Keratinocyte (primary cell): ENCODE data around the gene STX3. TPM values are rescaled to one million over a fixed set of nuclear protein-coding genes. Genes with fewer than 3 reads are reported as not detected.

Experiments
- DNase-seq: peaks from one replicate; pipeline ENCODE4 v3.0.0-alpha.2; 2011; ENCODE audit warnings: low read depth, missing footprints, low spot score
- FAIRE-seq: peaks from 2 replicates; lab custom pipeline; 2011; peaks lifted over from hg19 to GRCh38; lab: Jason Lieb, UNC
- H2AFZ ChIP-seq: 2 replicates; pipeline ENCODE4 v1.6.0; 2012; ENCODE audit warnings: low read length, control low read depth, inconsistent platforms; ENCODE audit not compliant: control insufficient read depth
- H3K27ac ChIP-seq: 2 replicates; pipeline ENCODE4 v1.5.1; 2011; ENCODE audit warnings: low read length; ENCODE audit not compliant: control insufficient read depth, insufficient read depth
- H3K27me3 ChIP-seq: 3 replicates; pipeline ENCODE4 v1.6.0; 2011; ENCODE audit warnings: low read length; ENCODE audit not compliant: control insufficient read depth, insufficient read depth; ENCODE audit errors: extremely low read depth
- H3K36me3 ChIP-seq, 2 experiments: 2 replicates in 1 of 2; 3 replicates in 1 of 2; pipeline ENCODE4 v1.5.1; 2011; ENCODE audit warnings: low read length in 2 of 2, mild to moderate bottlenecking in 1 of 2; ENCODE audit not compliant: control insufficient read depth in 2 of 2, insufficient read depth in 2 of 2; ENCODE audit errors: extremely low read depth in 1 of 2
- H3K4me1 ChIP-seq: 3 replicates; pipeline ENCODE4 v1.5.1; 2011; ENCODE audit warnings: low read length; ENCODE audit not compliant: control insufficient read depth, insufficient read depth; ENCODE audit errors: extremely low read depth
- H3K4me2 ChIP-seq: 3 replicates; pipeline ENCODE4 v1.6.0; 2011; ENCODE audit warnings: low read depth, low read length; ENCODE audit not compliant: control insufficient read depth, insufficient read depth; ENCODE audit errors: extremely low read depth
- H3K4me3 ChIP-seq, 3 experiments: fragments of 200-600 bp in 1 of 3; sonication (generic) in 1 of 3; 2 replicates in 2 of 3; 3 replicates in 1 of 3; pipeline ENCODE4 v1.5.1; 2011 to 2016; ENCODE audit warnings: low read length in 3 of 3, mild to moderate bottlenecking in 3 of 3, control low read depth in 2 of 3, inconsistent platforms in 1 of 3, low read depth in 1 of 3, mixed read lengths in 1 of 3, mixed run types in 1 of 3, moderate library complexity in 1 of 3; ENCODE audit not compliant: control insufficient read depth in 2 of 3, insufficient read depth in 2 of 3; ENCODE audit errors: extremely low read depth in 1 of 3
- H3K79me2 ChIP-seq: 2 replicates; pipeline ENCODE4 v1.6.0; 2012; ENCODE audit warnings: low read length; ENCODE audit not compliant: control insufficient read depth, insufficient read depth
- H3K9ac ChIP-seq: 3 replicates; pipeline ENCODE4 v1.6.0; 2011; ENCODE audit warnings: low read length; ENCODE audit not compliant: control insufficient read depth, insufficient read depth; ENCODE audit errors: extremely low read depth
- H3K9me1 ChIP-seq: 3 replicates; pipeline ENCODE4 v1.6.0; 2011; ENCODE audit warnings: low read length; ENCODE audit not compliant: control insufficient read depth, insufficient read depth; ENCODE audit errors: extremely low read depth
- H3K9me3 ChIP-seq: 2 replicates; pipeline ENCODE4 v1.5.1; 2012; ENCODE audit warnings: low read depth, low read length; ENCODE audit not compliant: control insufficient read depth
- H4K20me1 ChIP-seq: 3 replicates; pipeline ENCODE4 v1.6.0; 2011; ENCODE audit warnings: low read length; ENCODE audit not compliant: control insufficient read depth, insufficient read depth; ENCODE audit errors: extremely low read depth
- EZH2 ChIP-seq: IDR thresholded peaks from one replicate; pipeline ENCODE4 v1.6.1; 2012; ENCODE audit warnings: inconsistent platforms, mild to moderate bottlenecking, low read length, moderate library complexity
- dilution Hi-C: fragments of 300-500 bp; cut with MboI; formaldehyde crosslinking; loops from one replicate; pipeline ENCODE4 v1.7.0; 2020; ENCODE audit warnings: low sequenced_read_pairs; ENCODE audit not compliant: extremely low pct_ligation_motif_present
- polyA plus RNA-seq, 5 experiments: library from polyadenylated mRNA; depleted of rRNA in 3 of 5; stranded (reverse) in 3 of 5; stranded (forward) in 1 of 5; unstranded in 1 of 5; fragments of >200 nt; gene quantifications; 1 replicate in 1 of 5; 2 replicates in 3 of 5; 3 replicates in 1 of 5; pipeline versions ENCODE4 v1.2.1 to v1.2.3, GENCODE V29; 2011 to 2012; ENCODE audit warnings: missing spikeins in 2 of 5, low read depth in 1 of 5, low replicate concordance in 1 of 5
- TF ChIP-seq, protein P1 (sequence below), 3 experiments: IDR thresholded peaks in 1 of 3; conservative IDR thresholded peaks in 1 of 3; optimal IDR thresholded peaks in 1 of 3; 2 replicates in 2 of 3; 3 replicates in 1 of 3; pipeline versions ENCODE3 to v1.5.1; 2011; ENCODE audit warnings: low read length in 3 of 3, mild to moderate bottlenecking in 3 of 3, moderate library complexity in 2 of 3, control low read depth in 1 of 3, inconsistent platforms in 1 of 3; ENCODE audit not compliant: insufficient read depth in 2 of 3; ENCODE audit errors: extremely low read depth in 1 of 3

Gene STX3
- polyA plus RNA-seq, 1 donor (not counting 4 experiments of a cell fraction or from before 2014, with no cell fraction given) = 48.0 TPM

DNA sequence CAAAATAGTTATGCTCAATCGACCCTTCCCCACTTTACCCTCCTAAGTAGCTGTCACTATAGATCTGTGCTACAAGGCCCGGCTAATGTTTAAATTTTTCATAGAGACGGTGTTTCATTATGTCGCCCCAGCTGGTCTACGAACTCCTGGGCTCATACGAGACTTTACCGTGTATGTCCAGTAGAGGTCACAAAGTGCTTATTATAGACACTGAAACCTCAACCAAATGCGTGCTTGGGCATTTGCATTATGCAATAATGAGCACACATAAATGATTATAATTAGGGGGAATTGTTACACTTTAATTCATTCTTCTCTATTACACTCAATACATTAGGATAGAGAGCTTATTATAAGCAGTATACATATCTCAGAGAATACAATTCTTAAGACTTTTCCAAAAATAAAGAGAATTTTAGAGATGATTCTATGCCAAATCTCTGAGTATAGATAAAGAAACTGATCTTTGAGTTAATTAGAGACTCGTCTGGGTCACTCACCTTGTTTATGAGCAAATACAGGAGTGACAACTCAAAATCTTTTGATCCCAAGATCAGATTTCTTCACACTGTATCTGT is 67.9 kb downstream of the STX3 start:
- no peak for DNase-seq
- dilution Hi-C loops = no loop called here
- Histone ChIP-seq H4K20me1 (no peaks in the 10 kb centered on the region), H3K4me2 (no peak overlapping the region), H3K27me3 (no peaks in the 10 kb centered on the region), H3K79me2 (no peaks in the 10 kb centered on the region), H3K9ac (no peak overlapping the region), H3K9me1 (no peaks in the 10 kb centered on the region), H3K9me3 (no peaks in the 10 kb centered on the region), H2AFZ (no peak overlapping the region), H3K36me3 (no peaks in the 10 kb centered on the region), H3K4me3 (no peak overlapping the region), H3K4me1 (no peaks in the 10 kb centered on the region), H3K27ac (no peak overlapping the region)
- no peak for TF ChIP-seq EZH2
- TF ChIP-seq, protein P1, sequence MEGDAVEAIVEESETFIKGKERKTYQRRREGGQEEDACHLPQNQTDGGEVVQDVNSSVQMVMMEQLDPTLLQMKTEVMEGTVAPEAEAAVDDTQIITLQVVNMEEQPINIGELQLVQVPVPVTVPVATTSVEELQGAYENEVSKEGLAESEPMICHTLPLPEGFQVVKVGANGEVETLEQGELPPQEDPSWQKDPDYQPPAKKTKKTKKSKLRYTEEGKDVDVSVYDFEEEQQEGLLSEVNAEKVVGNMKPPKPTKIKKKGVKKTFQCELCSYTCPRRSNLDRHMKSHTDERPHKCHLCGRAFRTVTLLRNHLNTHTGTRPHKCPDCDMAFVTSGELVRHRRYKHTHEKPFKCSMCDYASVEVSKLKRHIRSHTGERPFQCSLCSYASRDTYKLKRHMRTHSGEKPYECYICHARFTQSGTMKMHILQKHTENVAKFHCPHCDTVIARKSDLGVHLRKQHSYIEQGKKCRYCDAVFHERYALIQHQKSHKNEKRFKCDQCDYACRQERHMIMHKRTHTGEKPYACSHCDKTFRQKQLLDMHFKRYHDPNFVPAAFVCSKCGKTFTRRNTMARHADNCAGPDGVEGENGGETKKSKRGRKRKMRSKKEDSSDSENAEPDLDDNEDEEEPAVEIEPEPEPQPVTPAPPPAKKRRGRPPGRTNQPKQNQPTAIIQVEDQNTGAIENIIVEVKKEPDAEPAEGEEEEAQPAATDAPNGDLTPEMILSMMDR (optimal IDR thresholded peaks at IDR 0.05 in 1 of 3, IDR thresholded peaks at IDR 0.05 in 1 of 3, conservative IDR thresholded peaks at IDR 0.05 in 1 of 3; ENCODE audit: extremely low read depth in 1 of 3, insufficient read depth in 2 of 3, low read length in 3 of 3) = peak; percentile 44 to 66 (median 65)
- peak; percentile 81 for FAIRE-seq

DNA sequence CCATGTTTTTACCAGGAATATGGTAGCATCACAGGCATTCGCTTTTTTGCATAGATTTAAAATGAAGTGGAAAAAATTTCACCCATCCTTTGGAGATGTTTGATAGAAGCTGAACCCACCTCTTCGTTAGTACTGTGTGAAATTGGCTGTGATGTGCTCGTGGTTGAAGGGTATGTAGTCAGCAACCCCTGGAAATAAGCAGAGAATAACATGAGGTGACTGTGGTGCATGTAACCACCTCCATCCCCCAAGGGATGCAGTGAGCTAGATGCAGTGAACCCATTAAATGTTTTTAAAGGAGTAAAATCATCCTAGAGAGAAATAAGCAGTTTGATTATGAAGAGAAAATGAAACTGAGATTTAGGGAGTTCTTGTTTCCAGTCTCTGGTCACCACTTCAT is 74.2 kb downstream of the STX3 start:
- no peaks in the 10 kb centered on the region for H3K4me1 ChIP-seq
- H3K9ac ChIP-seq = no peak overlapping the region
- no peak overlapping the region for H2AFZ ChIP-seq
- FAIRE-seq (no peak), DNase-seq (no peak)
- no peaks in the 10 kb centered on the region for H3K9me3 ChIP-seq
- no peak overlapping the region for H3K4me3 ChIP-seq
- H3K4me2 ChIP-seq = no peak overlapping the region
- TF ChIP-seq, protein P1 (optimal IDR thresholded peaks at IDR 0.05 in 1 of 3, IDR thresholded peaks at IDR 0.05 in 1 of 3, conservative IDR thresholded peaks at IDR 0.05 in 1 of 3; ENCODE audit: extremely low read depth in 1 of 3, insufficient read depth in 2 of 3, low read length in 3 of 3) = no peak
- no peak for TF ChIP-seq EZH2
- H3K36me3 ChIP-seq = no peaks in the 10 kb centered on the region
- H4K20me1 ChIP-seq = no peaks in the 10 kb centered on the region
- no peaks in the 10 kb centered on the region for H3K27me3 ChIP-seq
- no peak overlapping the region for H3K27ac ChIP-seq
- no peaks in the 10 kb centered on the region for H3K9me1 ChIP-seq
- no peaks in the 10 kb centered on the region for H3K79me2 ChIP-seq
- dilution Hi-C loops = no loop called here
